ENCODE data around the gene LEMD2.

DNA sequence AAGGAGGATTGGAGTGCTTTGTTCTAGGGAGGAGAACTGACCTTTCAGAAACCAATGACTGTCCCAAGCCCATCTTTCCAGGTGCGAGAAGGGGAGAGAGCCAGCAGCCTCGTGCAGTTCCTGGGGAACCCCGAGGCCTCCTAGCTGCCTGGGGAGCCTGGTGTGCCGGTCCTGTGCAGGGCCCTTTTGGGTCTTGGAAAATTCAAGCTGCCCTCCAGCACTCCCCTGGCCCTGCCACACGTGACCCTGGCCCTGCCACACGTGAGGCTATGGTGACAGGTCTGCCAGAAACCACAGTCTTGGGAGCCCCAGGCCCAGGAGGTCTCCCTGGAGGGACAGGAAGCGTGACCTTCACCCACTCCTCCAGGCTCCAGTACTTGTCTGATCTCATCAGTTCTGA is 57.9 kb downstream of the LEMD2 start:
- TF ChIP-seq, protein P1, sequence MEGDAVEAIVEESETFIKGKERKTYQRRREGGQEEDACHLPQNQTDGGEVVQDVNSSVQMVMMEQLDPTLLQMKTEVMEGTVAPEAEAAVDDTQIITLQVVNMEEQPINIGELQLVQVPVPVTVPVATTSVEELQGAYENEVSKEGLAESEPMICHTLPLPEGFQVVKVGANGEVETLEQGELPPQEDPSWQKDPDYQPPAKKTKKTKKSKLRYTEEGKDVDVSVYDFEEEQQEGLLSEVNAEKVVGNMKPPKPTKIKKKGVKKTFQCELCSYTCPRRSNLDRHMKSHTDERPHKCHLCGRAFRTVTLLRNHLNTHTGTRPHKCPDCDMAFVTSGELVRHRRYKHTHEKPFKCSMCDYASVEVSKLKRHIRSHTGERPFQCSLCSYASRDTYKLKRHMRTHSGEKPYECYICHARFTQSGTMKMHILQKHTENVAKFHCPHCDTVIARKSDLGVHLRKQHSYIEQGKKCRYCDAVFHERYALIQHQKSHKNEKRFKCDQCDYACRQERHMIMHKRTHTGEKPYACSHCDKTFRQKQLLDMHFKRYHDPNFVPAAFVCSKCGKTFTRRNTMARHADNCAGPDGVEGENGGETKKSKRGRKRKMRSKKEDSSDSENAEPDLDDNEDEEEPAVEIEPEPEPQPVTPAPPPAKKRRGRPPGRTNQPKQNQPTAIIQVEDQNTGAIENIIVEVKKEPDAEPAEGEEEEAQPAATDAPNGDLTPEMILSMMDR (conservative IDR thresholded peaks at IDR 0.05; ENCODE audit: low read depth, low read length): no peak
- TF ChIP-seq RFX5 (IDR thresholded peaks at IDR 0.05; ENCODE audit: low read depth, low read length): no peak
